RWPE2 (cell line): ENCODE measurements around the gene NR2F1-AS1.

ENCODE experiments used
- ATAC-seq: fragments of 200-7000 bp; cut with Tn5 transposase; 3 replicates; pipeline ENCODE4 v1.9.1; 2021; ENCODE audit warnings: low read depth
- DNase-seq: peaks from one replicate; pipeline ENCODE4 v3.0.0-alpha.2; 2020; ENCODE audit warnings: low spot score
- H3K27ac ChIP-seq: fragments of 450-650 bp; 2 replicates; pipeline ENCODE4 v1.5.1; 2017; ENCODE audit warnings: mild to moderate bottlenecking; ENCODE audit not compliant: poor library complexity, severe bottlenecking
- H3K27me3 ChIP-seq: fragments of 250-450 bp; sonication (Bioruptor Pico); 2 replicates; pipeline ENCODE4 v1.5.1; 2021; ENCODE audit warnings: mild to moderate bottlenecking, moderate library complexity; ENCODE audit not compliant: insufficient read depth, poor library complexity, severe bottlenecking
- H3K36me3 ChIP-seq: fragments of 250-450 bp; sonication (Bioruptor Pico); 2 replicates; pipeline ENCODE4 v1.5.1; 2020; ENCODE audit warnings: low read depth, mild to moderate bottlenecking, moderate library complexity
- H3K4me1 ChIP-seq: fragments of 250-450 bp; sonication (Bioruptor Pico); 2 replicates; pipeline ENCODE4 v1.5.1; 2021; ENCODE audit warnings: mild to moderate bottlenecking, moderate library complexity; ENCODE audit not compliant: insufficient read depth, poor library complexity, severe bottlenecking
- H3K4me3 ChIP-seq: fragments of 250-450 bp; sonication (Bioruptor Pico); 2 replicates; pipeline ENCODE4 v1.5.1; 2021; ENCODE audit warnings: mild to moderate bottlenecking, moderate library complexity; ENCODE audit not compliant: severe bottlenecking
- H3K9me3 ChIP-seq: fragments of 250-450 bp; sonication (Bioruptor Pico); 2 replicates; pipeline ENCODE4 v1.5.1; 2021; ENCODE audit warnings: mild to moderate bottlenecking, moderate library complexity; ENCODE audit not compliant: severe bottlenecking
- CTCF ChIP-seq: fragments of 450-650 bp; IDR thresholded peaks from one replicate; pipeline ENCODE4 v1.5.1; 2017; ENCODE audit warnings: mild to moderate bottlenecking, moderate library complexity; ENCODE audit not compliant: poor library complexity, severe bottlenecking

Gene NR2F1-AS1

GRCh38 chr5:93382188-93382825 is 198.7 kb downstream of the NR2F1-AS1 start:
- no peak overlapping the region for H3K27ac ChIP-seq
- DNase-seq (no peak), ATAC-seq (no peak)
- no peaks in the 10 kb centered on the region for H3K27me3 ChIP-seq
- peaks cover 11% of the 10 kb centered on the region for H3K4me1 ChIP-seq
- H3K36me3 ChIP-seq: no peaks in the 10 kb centered on the region
- no peaks in the 10 kb centered on the region for H3K9me3 ChIP-seq
- no peak overlapping the region for H3K4me3 ChIP-seq
- no peak for TF ChIP-seq CTCF

- no peak for TF ChIP-seq CTCF
Measured at GRCh38 chr5:93381057-93381456, 200.0 kb downstream of the NR2F1-AS1 start.

GRCh38 chr5:93378073-93378472 is 202.9 kb downstream of the NR2F1-AS1 start:
- Histone ChIP-seq H3K27me3 (no peaks in the 10 kb centered on the region), H3K9me3 (no peaks in the 10 kb centered on the region), H3K4me1 (peaks cover 4% of the 10 kb centered on the region), H3K36me3 (no peaks in the 10 kb centered on the region), H3K27ac (no peak overlapping the region), H3K4me3 (no peak overlapping the region)
- ATAC-seq: peak; percentile 87
- no peak for TF ChIP-seq CTCF
- no peak for DNase-seq

More at GRCh38 chr5:93381057-93381456, 200.0 kb downstream of the NR2F1-AS1 start:
- no peak overlapping the region for H3K27ac ChIP-seq
- H3K36me3 ChIP-seq: no peaks in the 10 kb centered on the region
- peaks cover 11% of the 10 kb centered on the region for H3K4me1 ChIP-seq
- DNase-seq (no peak), ATAC-seq (no peak)
- H3K4me3 ChIP-seq: no peak overlapping the region
- H3K27me3 ChIP-seq: no peaks in the 10 kb centered on the region
- no peaks in the 10 kb centered on the region for H3K9me3 ChIP-seq

GRCh38 chr5:93371893-93372292 is 209.1 kb downstream of the NR2F1-AS1 start:
- DNase-seq: no peak
- no peak for TF ChIP-seq CTCF
- Histone ChIP-seq H3K9me3 (no peaks in the 10 kb centered on the region), H3K27me3 (no peaks in the 10 kb centered on the region), H3K27ac (no peak overlapping the region), H3K4me1 (no peaks in the 10 kb centered on the region), H3K36me3 (no peaks in the 10 kb centered on the region), H3K4me3 (no peak overlapping the region)
- no peak for ATAC-seq

- no peak overlapping the region for H3K4me3 ChIP-seq
- H3K27ac ChIP-seq: no peak overlapping the region
- H3K36me3 ChIP-seq: no peaks in the 10 kb centered on the region
- DNase-seq: no peak
- TF ChIP-seq CTCF: no peak
- H3K4me1 ChIP-seq: peaks cover 14% of the 10 kb centered on the region
- ATAC-seq: no peak
- H3K9me3 ChIP-seq: no peaks in the 10 kb centered on the region
- no peaks in the 10 kb centered on the region for H3K27me3 ChIP-seq
Measured at GRCh38 chr5:93364378-93364777, 216.6 kb downstream of the NR2F1-AS1 start.
